Measurements from ENCODE around the gene COL18A1.

The COL18A1 gene

GRCh38 chr21:45401916-45402900, 2.8 kb upstream of the COL18A1 start:
- no peak for DNase-seq (ENCODE audit: low read depth in 2 of 2)

- DNase-seq (ENCODE audit: low read depth in 2 of 2), result no peak
These were observed 1.7 kb upstream of the COL18A1 start for GRCh38 chr21:45403133-45403824.

- no peak for DNase-seq (ENCODE audit: low read depth in 2 of 2)
These were observed 888 bp upstream of the COL18A1 start for GRCh38 chr21:45403825-45404729.

GRCh38 chr21:45405271-45405818, 380 bp downstream of the COL18A1 start:
- DNase-seq (ENCODE audit: low read depth in 2 of 2), result no peak

GRCh38 chr21:45405819-45406762, 1.1 kb downstream of the COL18A1 start:
- DNase-seq (ENCODE audit: low read depth in 2 of 2), result peak in 1 of 2 donors; percentile 12

GRCh38 chr21:45406801-45407628, 2.0 kb downstream of the COL18A1 start:
- DNase-seq (ENCODE audit: low read depth in 2 of 2), result no peak

- DNase-seq (ENCODE audit: low read depth in 2 of 2), result no peak
These were observed 2.8 kb downstream of the COL18A1 start for GRCh38 chr21:45407629-45408247.

GRCh38 chr21:45408271-45408791, 3.4 kb downstream of the COL18A1 start:
- DNase-seq (ENCODE audit: low read depth in 2 of 2), result no peak

GRCh38 chr21:45408801-45409261, 3.9 kb downstream of the COL18A1 start:
- no peak for DNase-seq (ENCODE audit: low read depth in 2 of 2)

GRCh38 chr21:45409466-45410150, 4.6 kb downstream of the COL18A1 start:
- DNase-seq (ENCODE audit: low read depth in 2 of 2), result no peak

GRCh38 chr21:45410151-45410864, 5.3 kb downstream of the COL18A1 start:
- no peak for DNase-seq (ENCODE audit: low read depth in 2 of 2)

- no peak for DNase-seq (ENCODE audit: low read depth in 2 of 2)
These were observed 6.2 kb downstream of the COL18A1 start for GRCh38 chr21:45410865-45411809.

- DNase-seq (ENCODE audit: low read depth in 2 of 2), result no peak
These were observed 6.8 kb downstream of the COL18A1 start for GRCh38 chr21:45411810-45412206.

- no peak for DNase-seq (ENCODE audit: low read depth in 2 of 2)
These were observed 7.5 kb downstream of the COL18A1 start for GRCh38 chr21:45412491-45412890.

GRCh38 chr21:45412909-45413611, 8.1 kb downstream of the COL18A1 start:
- no peak for DNase-seq (ENCODE audit: low read depth in 2 of 2)

- DNase-seq (ENCODE audit: low read depth in 2 of 2), result no peak
These were observed 9.0 kb downstream of the COL18A1 start for GRCh38 chr21:45413922-45414321.
